ENCODE measurements around the gene FHIP1B. TPM values are rescaled to one million over a fixed set of nuclear protein-coding genes. Genes with fewer than 3 reads are reported as not detected.

Gene FHIP1B
- total RNA-seq, 1 donor from 2014 or later: 34.0 TPM

- no peak overlapping the region for H3K4me3 ChIP-seq (ENCODE audit: low read depth, low read length)
These were observed 9.4 kb downstream of the FHIP1B start for GRCh38 chr11:6225024-6225423.

DNA sequence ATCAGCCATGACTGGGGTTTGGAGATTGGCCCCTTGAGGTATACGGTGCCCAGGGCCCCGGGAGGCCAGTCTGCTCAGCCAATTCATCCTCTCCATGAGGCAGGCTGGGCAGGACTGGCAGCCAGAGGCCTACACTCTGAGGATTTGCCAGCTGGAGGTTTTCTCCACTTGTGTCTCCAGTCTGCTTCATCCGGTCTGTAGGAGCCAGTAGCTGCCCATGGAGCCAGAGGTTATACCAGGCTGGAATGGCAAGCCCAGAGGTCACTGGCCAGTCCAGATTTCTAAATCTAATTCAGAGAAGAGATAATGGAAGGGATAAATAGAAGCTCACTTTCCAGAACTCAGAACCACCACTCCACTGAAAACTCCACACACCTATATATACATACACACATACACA is 10.0 kb downstream of the FHIP1B start:
- Histone ChIP-seq H3K36me3 (ENCODE audit: control insufficient read depth, insufficient read depth, low read length) (peaks cover 3% of the 10 kb centered on the region), H3K27me3 (ENCODE audit: control insufficient read depth, insufficient read depth, low read length) (no peaks in the 10 kb centered on the region), H3K4me3 (ENCODE audit: low read depth, low read length) (no peak overlapping the region)
- TF ChIP-seq, protein P1, sequence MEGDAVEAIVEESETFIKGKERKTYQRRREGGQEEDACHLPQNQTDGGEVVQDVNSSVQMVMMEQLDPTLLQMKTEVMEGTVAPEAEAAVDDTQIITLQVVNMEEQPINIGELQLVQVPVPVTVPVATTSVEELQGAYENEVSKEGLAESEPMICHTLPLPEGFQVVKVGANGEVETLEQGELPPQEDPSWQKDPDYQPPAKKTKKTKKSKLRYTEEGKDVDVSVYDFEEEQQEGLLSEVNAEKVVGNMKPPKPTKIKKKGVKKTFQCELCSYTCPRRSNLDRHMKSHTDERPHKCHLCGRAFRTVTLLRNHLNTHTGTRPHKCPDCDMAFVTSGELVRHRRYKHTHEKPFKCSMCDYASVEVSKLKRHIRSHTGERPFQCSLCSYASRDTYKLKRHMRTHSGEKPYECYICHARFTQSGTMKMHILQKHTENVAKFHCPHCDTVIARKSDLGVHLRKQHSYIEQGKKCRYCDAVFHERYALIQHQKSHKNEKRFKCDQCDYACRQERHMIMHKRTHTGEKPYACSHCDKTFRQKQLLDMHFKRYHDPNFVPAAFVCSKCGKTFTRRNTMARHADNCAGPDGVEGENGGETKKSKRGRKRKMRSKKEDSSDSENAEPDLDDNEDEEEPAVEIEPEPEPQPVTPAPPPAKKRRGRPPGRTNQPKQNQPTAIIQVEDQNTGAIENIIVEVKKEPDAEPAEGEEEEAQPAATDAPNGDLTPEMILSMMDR (IDR thresholded peaks at IDR 0.05; ENCODE audit: insufficient read depth, low read length, poor library complexity, severe bottlenecking): no peak
- DNase-seq (ENCODE audit: low read depth): no peak

More at GRCh38 chr11:6225024-6225423, 9.4 kb downstream of the FHIP1B start:
- no peak for DNase-seq (ENCODE audit: low read depth)
- H3K27me3 ChIP-seq (ENCODE audit: control insufficient read depth, insufficient read depth, low read length): no peaks in the 10 kb centered on the region
- H3K36me3 ChIP-seq (ENCODE audit: control insufficient read depth, insufficient read depth, low read length): peaks cover 3% of the 10 kb centered on the region
- TF ChIP-seq, protein P1 (IDR thresholded peaks at IDR 0.05; ENCODE audit: insufficient read depth, low read length, poor library complexity, severe bottlenecking): no peak

DNA sequence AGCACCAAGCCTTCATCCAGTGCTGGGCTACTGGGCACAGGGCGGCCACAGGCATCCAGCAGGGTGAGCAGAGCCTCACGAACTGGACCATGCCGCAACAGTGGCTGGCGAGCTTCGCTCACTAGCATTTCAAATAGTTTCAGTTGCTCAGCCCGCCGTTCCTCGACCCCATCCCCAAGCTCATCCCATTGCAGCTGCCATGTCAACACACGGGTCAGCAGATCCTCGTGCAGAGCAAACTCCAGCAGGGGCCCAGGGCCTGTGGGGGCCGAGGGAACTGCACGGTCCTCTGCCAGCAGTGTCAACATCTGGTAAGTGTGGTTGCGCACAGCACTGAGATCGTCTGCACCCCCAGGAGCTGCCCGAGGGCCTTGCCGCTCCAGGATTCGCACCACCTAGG is 10.6 kb downstream of the FHIP1B start:
- TF ChIP-seq, protein P1 (IDR thresholded peaks at IDR 0.05; ENCODE audit: insufficient read depth, low read length, poor library complexity, severe bottlenecking): no peak
- Histone ChIP-seq H3K36me3 (ENCODE audit: control insufficient read depth, insufficient read depth, low read length) (peaks cover 3% of the 10 kb centered on the region), H3K4me3 (ENCODE audit: low read depth, low read length) (no peak overlapping the region), H3K27me3 (ENCODE audit: control insufficient read depth, insufficient read depth, low read length) (no peaks in the 10 kb centered on the region)
- no peak for DNase-seq (ENCODE audit: low read depth)

DNA sequence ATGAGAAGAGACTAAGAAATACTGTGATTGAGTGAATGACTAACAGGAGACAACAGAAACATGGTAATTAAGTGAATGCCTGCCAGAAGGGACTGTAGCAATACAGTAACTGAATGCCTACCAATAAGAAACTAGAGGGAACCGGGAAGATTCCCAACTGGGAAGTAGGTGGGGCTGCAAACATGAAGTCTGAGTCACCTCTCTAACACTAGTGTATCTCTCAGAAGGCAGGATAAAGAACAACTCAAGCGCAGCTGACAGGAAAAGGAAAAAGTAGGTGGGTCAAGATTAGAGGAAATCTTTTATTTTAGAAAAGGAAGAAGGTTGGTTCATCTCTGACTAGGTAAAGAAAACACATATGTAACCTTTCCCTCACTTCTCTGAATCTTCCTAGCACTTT is 15.1 kb downstream of the FHIP1B start:
- TF ChIP-seq, protein P1 (IDR thresholded peaks at IDR 0.05; ENCODE audit: insufficient read depth, low read length, poor library complexity, severe bottlenecking): no peak
- peak; percentile 56 for DNase-seq (ENCODE audit: low read depth)
- Histone ChIP-seq H3K4me3 (ENCODE audit: low read depth, low read length) (no peak overlapping the region), H3K36me3 (ENCODE audit: control insufficient read depth, insufficient read depth, low read length) (peaks cover 8% of the 10 kb centered on the region), H3K27me3 (ENCODE audit: control insufficient read depth, insufficient read depth, low read length) (no peaks in the 10 kb centered on the region)

DNA sequence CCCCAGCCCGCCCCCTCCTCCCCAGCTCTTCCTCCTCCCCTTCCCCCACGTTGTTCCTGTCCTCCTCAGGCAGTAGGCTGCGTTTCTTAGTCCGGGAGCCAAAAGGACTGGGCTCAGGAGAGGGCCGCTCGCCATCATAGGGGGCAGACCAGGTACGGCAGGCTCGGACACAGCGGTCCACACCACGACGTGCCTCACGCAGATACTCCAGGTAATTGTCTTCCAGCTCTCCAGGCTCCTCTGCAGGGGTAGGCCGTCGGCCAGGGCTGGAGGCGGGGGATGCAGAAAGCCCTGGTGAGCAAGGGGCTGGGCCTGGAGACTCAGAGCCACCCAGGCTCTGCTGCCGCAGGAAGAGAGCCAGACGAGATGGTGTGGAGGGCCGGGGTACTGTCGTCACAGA is 16.7 kb downstream of the FHIP1B start:
- Histone ChIP-seq H3K27me3 (ENCODE audit: control insufficient read depth, insufficient read depth, low read length) (no peaks in the 10 kb centered on the region), H3K36me3 (ENCODE audit: control insufficient read depth, insufficient read depth, low read length) (peaks cover 7% of the 10 kb centered on the region), H3K4me3 (ENCODE audit: low read depth, low read length) (no peak overlapping the region)
- no peak for DNase-seq (ENCODE audit: low read depth)
- TF ChIP-seq, protein P1 (IDR thresholded peaks at IDR 0.05; ENCODE audit: insufficient read depth, low read length, poor library complexity, severe bottlenecking): no peak

DNA sequence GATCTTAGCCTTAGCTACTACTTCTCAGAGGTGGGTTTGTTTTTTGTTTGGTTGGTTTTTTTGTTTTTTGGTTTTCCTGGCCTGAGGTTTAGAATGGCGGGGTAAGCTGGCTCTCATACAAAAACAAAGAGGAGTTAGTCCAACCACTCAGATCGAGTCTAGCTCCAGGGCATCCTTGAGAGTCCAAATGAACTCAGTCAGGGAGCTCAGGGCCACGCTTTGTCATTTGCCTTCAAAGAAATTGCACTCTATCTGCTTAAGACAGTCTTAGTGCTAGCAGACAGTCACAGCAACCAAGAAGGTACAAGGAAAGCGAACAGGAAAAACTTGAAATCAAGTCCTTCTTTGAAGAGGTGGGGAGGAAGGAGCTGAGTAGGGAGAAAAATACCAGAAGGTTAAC is 17.9 kb downstream of the FHIP1B start:
- H3K36me3 ChIP-seq (ENCODE audit: control insufficient read depth, insufficient read depth, low read length): peaks cover 6% of the 10 kb centered on the region
- TF ChIP-seq, protein P1 (IDR thresholded peaks at IDR 0.05; ENCODE audit: insufficient read depth, low read length, poor library complexity, severe bottlenecking): no peak
- no peak for DNase-seq (ENCODE audit: low read depth)

More for the DNA sequence above, 17.9 kb downstream of the FHIP1B start:
- no peak overlapping the region for H3K4me3 ChIP-seq (ENCODE audit: low read depth, low read length)
- no peaks in the 10 kb centered on the region for H3K27me3 ChIP-seq (ENCODE audit: control insufficient read depth, insufficient read depth, low read length)

Measured in kidney epithelial cell (primary cell).